GM18526 (cell line): ENCODE data around the gene MYCL.

ENCODE experiments used
- POLR2A ChIP-seq: IDR thresholded peaks from 3 replicates; pipeline ENCODE4 v1.6.1; 2011; ENCODE audit not compliant: insufficient read length; ENCODE audit errors: extremely low read depth

MYCL gene

DNA sequence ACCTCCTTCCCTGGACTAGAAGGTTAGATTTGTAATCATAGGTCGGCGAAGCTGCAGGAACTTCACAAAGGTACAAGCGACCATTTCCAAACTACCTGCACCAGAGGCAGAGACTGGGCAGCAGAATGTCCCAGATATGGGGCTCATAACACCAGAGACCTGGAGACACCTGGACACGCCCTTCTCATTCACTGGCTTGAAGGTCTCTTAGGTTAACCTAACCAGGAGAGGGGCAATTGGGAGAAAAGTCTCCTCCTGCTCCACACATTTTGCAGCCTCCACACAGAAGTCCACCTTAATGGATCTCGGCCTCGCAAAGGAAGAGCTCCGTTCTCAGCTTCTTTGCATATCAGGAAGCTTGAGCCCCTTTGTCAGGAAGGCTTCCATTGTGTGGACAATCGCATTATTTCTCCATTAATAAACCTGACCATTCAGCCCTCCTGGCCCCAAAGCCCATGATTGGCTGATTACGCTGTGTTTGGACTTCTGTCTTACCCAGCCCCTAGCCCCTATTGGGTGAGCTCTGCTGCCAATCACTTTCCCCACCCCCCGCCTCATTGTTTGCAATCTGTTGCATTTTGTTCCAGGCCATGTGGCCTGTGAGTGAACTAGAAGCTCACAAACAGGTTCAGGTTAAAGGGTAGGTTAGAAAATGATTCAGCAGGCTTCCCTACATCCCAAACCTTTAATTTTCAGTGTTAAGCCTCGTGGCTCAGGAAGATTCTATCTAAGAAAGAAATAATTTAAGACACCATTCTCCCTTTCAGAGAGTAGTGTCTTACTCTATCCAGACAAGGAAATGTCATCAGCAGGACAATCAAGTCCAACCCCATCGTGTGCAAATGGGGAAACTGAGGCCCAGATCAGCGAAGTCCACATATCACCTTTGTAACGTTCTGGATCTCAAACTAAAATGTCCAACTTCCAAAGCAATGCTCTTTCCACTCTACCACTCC lies 2.8 kb downstream of the MYCL start:
- TF ChIP-seq POLR2A: no peak

- TF ChIP-seq POLR2A: no peak
These were observed 3.5 kb downstream of the MYCL start for GRCh38 chr1:39898191-39898590.

- TF ChIP-seq POLR2A: no peak
These were observed 4.6 kb downstream of the MYCL start for GRCh38 chr1:39896909-39897685.

DNA sequence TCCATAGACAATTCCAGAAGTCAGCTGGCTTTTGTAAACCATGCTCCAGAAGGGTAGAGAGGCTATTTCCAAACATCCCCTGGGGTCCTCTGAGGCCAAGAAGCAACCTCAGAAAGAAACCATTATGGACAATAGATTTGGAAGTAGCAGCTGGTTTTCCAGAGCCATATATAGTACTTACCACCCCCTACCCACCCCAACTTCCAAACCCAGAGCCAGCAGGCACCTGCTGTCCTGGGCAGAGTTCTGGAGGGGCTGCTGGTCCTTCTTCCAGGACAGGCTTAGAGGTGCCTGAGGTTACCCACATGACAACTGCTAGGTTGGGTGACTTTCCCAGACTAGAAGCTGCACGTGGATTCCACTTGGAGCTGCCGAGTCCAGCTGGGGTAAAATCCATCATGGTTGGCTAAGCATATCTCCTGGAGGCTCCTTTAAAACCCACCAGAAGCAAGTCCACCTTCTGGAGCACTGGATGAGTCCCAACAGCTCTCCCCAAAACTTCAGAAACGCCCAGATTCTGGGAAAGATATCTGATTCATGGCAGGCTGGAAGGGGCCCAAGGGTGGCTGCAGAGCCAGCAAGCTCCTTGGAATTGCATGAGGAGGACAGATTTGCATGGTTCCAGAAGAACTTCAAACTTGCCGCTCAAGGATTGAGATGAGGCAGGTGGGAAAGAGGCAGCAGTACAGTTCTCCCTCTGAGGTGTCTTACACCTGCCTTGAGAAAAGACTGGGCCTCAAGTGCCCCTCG lies 5.8 kb downstream of the MYCL start:
- no peak for TF ChIP-seq POLR2A

GRCh38 chr1:39894884-39895495 lies 6.7 kb downstream of the MYCL start:
- no peak for TF ChIP-seq POLR2A

DNA sequence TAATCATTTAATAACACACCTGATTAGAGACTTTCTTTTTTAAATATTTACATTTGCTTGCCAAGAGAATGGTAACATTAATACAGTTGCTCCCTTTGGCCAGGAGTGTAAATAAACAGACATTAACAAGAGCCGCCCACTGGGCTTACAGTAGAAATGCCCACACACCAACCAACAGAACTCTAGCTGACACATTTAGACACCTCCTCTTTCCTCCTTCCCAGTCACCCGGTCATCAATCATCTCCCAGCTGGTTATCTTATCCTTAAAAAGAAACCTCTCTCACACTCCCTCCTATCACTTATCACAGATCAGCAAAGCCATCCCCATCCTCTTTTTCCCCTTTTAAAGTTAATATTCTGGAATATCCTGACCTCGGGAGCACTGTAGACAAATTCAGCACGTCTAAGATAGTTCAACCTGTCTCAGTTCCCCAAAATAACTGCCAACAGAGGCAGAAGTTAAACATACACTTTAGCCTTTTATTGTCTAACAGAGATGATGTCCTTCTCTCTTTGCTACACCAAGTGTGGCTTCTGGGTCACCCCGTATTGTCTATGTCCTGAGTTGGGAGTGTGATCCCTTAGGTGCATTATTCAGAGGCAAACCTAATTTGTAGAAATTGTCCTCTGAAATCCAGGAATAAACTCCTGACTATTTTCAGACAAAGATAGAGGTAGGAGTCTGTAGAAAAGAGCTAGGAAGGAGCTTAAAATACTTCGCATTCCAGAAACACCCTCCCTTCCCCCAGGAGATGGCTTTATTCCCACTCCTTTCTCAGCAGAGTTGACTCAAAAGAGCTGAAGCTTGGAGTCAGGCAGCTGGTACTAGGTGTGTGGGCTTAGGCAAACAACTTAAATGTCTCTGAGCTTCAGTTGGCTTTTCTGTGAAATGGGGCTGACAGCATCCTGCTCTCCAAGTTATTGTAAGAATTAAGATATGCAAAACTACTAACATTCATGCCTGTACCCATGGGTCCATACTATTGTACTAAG lies 8.8 kb downstream of the MYCL start:
- no peak for TF ChIP-seq POLR2A

GRCh38 chr1:39890880-39891279 lies 10.8 kb downstream of the MYCL start:
- TF ChIP-seq POLR2A: no peak

- no peak for TF ChIP-seq POLR2A
These were observed 11.4 kb downstream of the MYCL start for GRCh38 chr1:39890273-39890672.

- no peak for TF ChIP-seq POLR2A
These were observed 14.9 kb downstream of the MYCL start for GRCh38 chr1:39886757-39887231.

GRCh38 chr1:39885516-39885915 lies 16.2 kb downstream of the MYCL start:
- no peak for TF ChIP-seq POLR2A

DNA sequence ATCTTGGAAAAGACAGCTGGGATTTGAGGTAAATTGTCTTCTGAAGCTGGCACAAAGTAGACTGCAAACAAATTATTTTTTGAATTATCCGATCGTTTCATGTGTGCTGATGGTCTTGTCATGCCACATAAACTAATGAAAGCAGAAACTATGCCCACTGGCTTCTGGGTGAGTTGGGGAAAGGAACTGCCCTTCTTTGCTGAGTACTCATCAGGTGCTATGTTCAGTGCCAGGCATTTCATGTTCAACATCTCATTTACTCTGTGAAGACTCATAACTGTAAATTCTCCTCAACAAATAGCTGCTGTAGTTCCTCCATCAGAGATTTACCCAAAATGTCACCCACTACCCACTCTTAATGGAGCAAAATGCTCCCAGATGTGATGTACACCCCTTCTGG lies 19.6 kb downstream of the MYCL start:
- TF ChIP-seq POLR2A: no peak

- TF ChIP-seq POLR2A: no peak
These were observed 23.4 kb downstream of the MYCL start for GRCh38 chr1:39877980-39878956.
